Activated naive CD4-positive, alpha-beta T cell treated with Interleukin-2 at 50 U/mL for 16 hours (primary cell): Measurements from ENCODE around the gene KRTAP21-2.
"Not testable (repeated sequence)": the region's sequence is repeated elsewhere in the genome, so short reads cannot be mapped to it uniquely, and the experiment has no call there.

Source experiments
- DNase-seq: peaks from one replicate; pipeline ENCODE4 v3.0.0-alpha.2; 2020

KRTAP21-2 gene

GRCh38 chr21:30747159-30747558 lies at the start of gene KRTAP21-2:
KRTAP21-2 (minus strand) TSS chr21:30747259; CDS start chr21:30747202, 57 bp downstream.
- no peak for DNase-seq

- DNase-seq = no peak
These were observed 46.7 kb upstream of the KRTAP21-2 start for GRCh38 chr21:30793581-30794314.

GRCh38 chr21:30779249-30779648 lies 32.2 kb upstream of the KRTAP21-2 start:
- no peak for DNase-seq

- no peak for DNase-seq
These were observed 22.8 kb upstream of the KRTAP21-2 start for GRCh38 chr21:30769724-30770431.

GRCh38 chr21:30760776-30761175 lies 13.7 kb upstream of the KRTAP21-2 start:
- no peak for DNase-seq

GRCh38 chr21:30758306-30758705 lies 11.2 kb upstream of the KRTAP21-2 start:
- DNase-seq = no peak

GRCh38 chr21:30755328-30755727 lies 8.3 kb upstream of the KRTAP21-2 start, which contains the start of gene KRTAP21-1:
KRTAP21-1 (minus strand) TSS chr21:30755428; CDS start chr21:30755378, 50 bp downstream.
- not testable (repeated sequence) for DNase-seq

- no peak for DNase-seq
These were observed 6.6 kb downstream of the KRTAP21-2 start for GRCh38 chr21:30740462-30740861.

GRCh38 chr21:30733026-30733425 lies 14.0 kb downstream of the KRTAP21-2 start:
- DNase-seq = no peak

GRCh38 chr21:30726726-30727125 lies 20.3 kb downstream of the KRTAP21-2 start:
- no peak for DNase-seq

GRCh38 chr21:30719401-30719800 lies 27.7 kb downstream of the KRTAP21-2 start:
- no peak for DNase-seq

- peak; percentile 13 for DNase-seq
These were observed 28.7 kb downstream of the KRTAP21-2 start, which contains the start of gene KRTAP21-3 for GRCh38 chr21:30718239-30718909. KRTAP21-3 (minus strand) TSS chr21:30718777; CDS start chr21:30718759, 18 bp downstream.

GRCh38 chr21:30717105-30717504 lies 30.0 kb downstream of the KRTAP21-2 start:
- no peak for DNase-seq

- DNase-seq = no peak
These were observed 32.1 kb downstream of the KRTAP21-2 start for GRCh38 chr21:30714946-30715345.

GRCh38 chr21:30714456-30714855 lies 32.6 kb downstream of the KRTAP21-2 start:
- no peak for DNase-seq

- DNase-seq = no peak
These were observed 33.3 kb downstream of the KRTAP21-2 start for GRCh38 chr21:30713766-30714165.

GRCh38 chr21:30710499-30710898 lies 36.6 kb downstream of the KRTAP21-2 start:
- DNase-seq = peak; percentile 10

- no peak for DNase-seq
These were observed 39.6 kb downstream of the KRTAP21-2 start for GRCh38 chr21:30707409-30707808.
